IMR-90 (cell line): Measurements from ENCODE around the gene BEND2. TPM values are rescaled to one million over a fixed set of nuclear protein-coding genes. Genes with fewer than 3 reads are reported as not detected.

Experiments
- ATAC-seq: fragments of 200-7000 bp; cut with Tn5 transposase; 2 replicates; pipeline ENCODE4 v1.9.1; 2020; ENCODE audit warnings: low read depth, mild to moderate bottlenecking, moderate library complexity
- BruUV-seq: library from RNA; stranded (reverse); fragments of 400-500 nt; replicated peaks from 2 replicates; lab custom pipeline; 2021; lab: Mats Ljungman, UMichigan
- CTCF ChIA-PET: fragments of 300-600 bp; formaldehyde crosslinking; extraction: SDS; loops from one replicate; lab custom pipeline; 2021; ENCODE audit warnings: antibody characterized with exemption; lab: Yijun Ruan, JAX
- POLR2A ChIA-PET: fragments of 300-600 bp; sonication (Branson Sonifier 250); formaldehyde crosslinking; loops from one replicate; lab custom pipeline; 2022; ENCODE audit warnings: antibody characterized with exemption; ENCODE audit not compliant: unreplicated experiment; lab: Charles Lee
- DNase-seq: peaks from one replicate; pipeline ENCODE4 v3.0.0; 2013
- H2AFZ ChIP-seq: replicated peaks from 2 replicates; pipeline ENCODE3; 2013; ENCODE audit warnings: low read length, mild to moderate bottlenecking; ENCODE audit not compliant: poor library complexity
- H2AK5ac ChIP-seq: 2 replicates; pipeline ENCODE4 v1.6.1; 2013; ENCODE audit warnings: low read depth, low read length, inconsistent platforms
- H2AK9ac ChIP-seq: replicated peaks from 2 replicates; pipeline ENCODE3; 2013; ENCODE audit warnings: mild to moderate bottlenecking, low read depth, low read length, moderate library complexity; ENCODE audit not compliant: poor library complexity
- H2BK120ac ChIP-seq: 2 replicates; pipeline ENCODE4 v1.6.1; 2013; ENCODE audit warnings: low read depth, low read length, inconsistent platforms
- H2BK15ac ChIP-seq: 3 replicates; pipeline ENCODE4 v1.6.1; 2013; ENCODE audit warnings: low read depth, low read length, inconsistent platforms
- H2BK20ac ChIP-seq: 2 replicates; pipeline ENCODE4 v1.6.1; 2013; ENCODE audit warnings: low read depth, mild to moderate bottlenecking, inconsistent platforms, low read length, moderate library complexity
- H2BK5ac ChIP-seq: 2 replicates; pipeline ENCODE4 v1.6.1; 2013; ENCODE audit warnings: mild to moderate bottlenecking, low read depth, low read length, inconsistent platforms; ENCODE audit not compliant: poor library complexity, severe bottlenecking
- H3K14ac ChIP-seq: replicated peaks from 2 replicates; pipeline ENCODE4 v1.6.1; 2013; ENCODE audit warnings: low read depth, low read length, inconsistent platforms
- H3K18ac ChIP-seq: 2 replicates; pipeline ENCODE4 v1.6.1; 2013; ENCODE audit warnings: low read depth, low read length, control low read depth
- H3K23ac ChIP-seq: 2 replicates; pipeline ENCODE4 v1.6.1; 2013; ENCODE audit warnings: low read depth, low read length, inconsistent platforms
- H3K27ac ChIP-seq: 2 replicates; pipeline ENCODE4 v1.5.1; 2013; ENCODE audit warnings: mild to moderate bottlenecking, control low read depth, low read length; ENCODE audit not compliant: insufficient read depth
- H3K27me3 ChIP-seq: 2 replicates; pipeline ENCODE4 v1.6.1; 2013; ENCODE audit warnings: low read length; ENCODE audit not compliant: control insufficient read depth, insufficient read depth
- H3K36me3 ChIP-seq: 2 replicates; pipeline ENCODE4 v1.6.1; 2013; ENCODE audit warnings: low read length, mixed read lengths; ENCODE audit not compliant: control insufficient read depth, insufficient read depth
- H3K4ac ChIP-seq: 2 replicates; pipeline ENCODE4 v1.6.1; 2013; ENCODE audit warnings: low read depth, low read length, inconsistent platforms
- H3K4me1 ChIP-seq: 2 replicates; pipeline ENCODE4 v1.6.1; 2013; ENCODE audit warnings: low read length, mixed read lengths; ENCODE audit not compliant: control insufficient read depth, insufficient read depth
- H3K4me2 ChIP-seq: 2 replicates; pipeline ENCODE4 v1.6.1; 2013; ENCODE audit warnings: low read depth, mild to moderate bottlenecking, control low read depth, low read length, moderate library complexity
- H3K4me3 ChIP-seq: 2 replicates; pipeline ENCODE4 v1.5.1; 2013; ENCODE audit warnings: low read depth, mild to moderate bottlenecking, control low read depth, low read length, moderate library complexity; ENCODE audit not compliant: insufficient read depth
- H3K56ac ChIP-seq: 2 replicates; pipeline ENCODE4 v1.6.1; 2013; ENCODE audit warnings: low read length, inconsistent platforms; ENCODE audit not compliant: insufficient read depth; ENCODE audit errors: extremely low read depth
- H3K79me1 ChIP-seq, 2 experiments: 2 replicates each; pipeline ENCODE4 v1.6.1; 2013; ENCODE audit warnings: low read length in 2 of 2, inconsistent platforms in 1 of 2, low read depth in 1 of 2
- H3K9ac ChIP-seq: 2 replicates; pipeline ENCODE4 v1.6.1; 2013; ENCODE audit warnings: low read depth, low read length, control low read depth
- H3K9me1 ChIP-seq: 2 replicates; pipeline ENCODE4 v1.6.1; 2013; ENCODE audit warnings: low read length, inconsistent platforms; ENCODE audit not compliant: insufficient read depth
- H3K9me3 ChIP-seq: 2 replicates; pipeline ENCODE4 v1.6.1; 2013; ENCODE audit warnings: low read length; ENCODE audit not compliant: control insufficient read depth, insufficient read depth
- H4K20me1 ChIP-seq: 2 replicates; pipeline ENCODE4 v1.6.1; 2013; ENCODE audit warnings: low read length, inconsistent platforms; ENCODE audit not compliant: insufficient read depth
- H4K5ac ChIP-seq: 2 replicates; pipeline ENCODE4 v1.6.1; 2013; ENCODE audit warnings: mild to moderate bottlenecking, low read depth, low read length, control low read depth
- H4K8ac ChIP-seq, 2 experiments: 2 replicates each; pipeline ENCODE4 v1.6.1; 2013; ENCODE audit warnings: low read depth in 2 of 2, low read length in 2 of 2, control low read depth in 1 of 2, inconsistent platforms in 1 of 2
- H4K91ac ChIP-seq: 2 replicates; pipeline ENCODE4 v1.6.1; 2013; ENCODE audit warnings: low read depth, low read length, inconsistent platforms; ENCODE audit not compliant: insufficient read depth
- MAZ ChIP-seq: IDR thresholded peaks from 2 replicates; pipeline ENCODE4 v1.6.1; 2012; ENCODE audit warnings: low read depth, mild to moderate bottlenecking, low read length, improper control_type of control experiment, moderate library complexity, borderline replicate concordance
- WGBS, 2 experiments: methylation state at CpG; one replicate each; pipeline versions ENCODE4 v1.1.5 to v1.1.7; 2013; ENCODE audit warnings: missing lambda C conversion rate in 2 of 2; ENCODE audit not compliant: insufficient read length in 1 of 2; ENCODE audit errors: extremely low coverage in 2 of 2; 5-methylcytosine and 5-hydroxymethylcytosine counted together
- dilution Hi-C: fragments of 300-500 bp; cut with HindIII; formaldehyde crosslinking; loops from one replicate; pipeline ENCODE4 v1.14.3; 2018; ENCODE audit warnings: low sequenced_read_pairs; ENCODE audit not compliant: unreplicated experiment
- in situ Hi-C: fragments of 300-500 bp; cut with MboI; formaldehyde crosslinking; loops from 3 replicates; pipeline ENCODE4 v1.14.3; 2019; ENCODE audit warnings: low sequenced_read_pairs, inconsistent platforms, mixed read lengths
- intact Hi-C: fragments of 100-400 bp; cut with micrococcal nuclease; formaldehyde crosslinking; loops from 2 replicates; pipeline ENCODE4 v1.10.0; 2022
- polyA plus RNA-seq, 3 experiments: library from polyadenylated mRNA; depleted of rRNA; stranded (reverse); fragments of >200 nt; gene quantifications; 2 replicates each; pipeline ENCODE4 v1.2.3, GENCODE V29; 2012; ENCODE audit warnings: low replicate concordance in 1 of 3
- total RNA-seq: library from RNA; depleted of rRNA; stranded (reverse); fragments of >200 nt; gene quantifications from 2 replicates; pipeline ENCODE4 v1.2.3, GENCODE V29; 2012

Gene BEND2
- total and polyA plus RNA-seq, 2 of the 4 experiments (the other 2 are of a cell fraction), result not detected

DNA sequence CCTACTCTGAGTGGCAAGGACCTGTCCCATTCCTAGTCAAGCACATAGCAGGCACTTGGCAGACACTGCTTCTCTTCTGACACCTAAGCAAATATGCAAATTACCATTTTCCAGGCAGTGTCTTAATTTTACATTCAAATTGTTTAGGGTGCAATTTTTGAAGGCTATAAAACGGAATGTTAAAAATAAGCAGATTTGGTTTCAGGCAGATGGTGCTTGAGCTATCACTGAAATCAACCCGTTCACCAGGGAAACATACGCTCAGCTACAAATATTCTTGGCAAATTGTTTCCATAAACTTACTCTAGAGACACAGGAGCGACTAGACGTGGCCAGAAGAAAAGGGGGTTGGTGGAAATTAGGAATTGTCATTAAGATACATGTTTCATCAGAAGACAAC lies 45.7 kb downstream of the BEND2 start:
- Histone ChIP-seq H3K79me1 (no peaks in the 10 kb centered on the region), H3K9ac (no peak overlapping the region), H3K27me3 (no peaks in the 10 kb centered on the region), H3K4ac (no peak overlapping the region), H3K14ac (no peak overlapping the region), H3K18ac (no peak overlapping the region), H3K23ac (no peak overlapping the region), H3K56ac (no peak overlapping the region), H2BK5ac (no peak overlapping the region), H3K4me3 (no peak overlapping the region), H2AK9ac (no peak overlapping the region), H2AFZ (no peak overlapping the region), H2AK5ac (no peak overlapping the region), H4K91ac (no peak overlapping the region), H4K8ac (no peak overlapping the region), H4K5ac (no peak overlapping the region), H3K9me3 (no peaks in the 10 kb centered on the region), H3K27ac (no peak overlapping the region), H3K9me1 (no peaks in the 10 kb centered on the region), H2BK120ac (no peak overlapping the region), H4K20me1 (no peaks in the 10 kb centered on the region), H2BK20ac (no peak overlapping the region), H2BK15ac (no peak overlapping the region), H3K4me2 (no peak overlapping the region), H3K36me3 (no peaks in the 10 kb centered on the region), H3K4me1 (no peaks in the 10 kb centered on the region)
- no CpG with 5 or more reads among the region's 5 CpGs for WGBS, 2 experiments
- dilution Hi-C loops, result no loop called here
- TF ChIP-seq MAZ, result no peak
- intact Hi-C loops, result no loop called here
- DNase-seq (no peak), ATAC-seq (no peak)
- no TSS peak for BruUV-seq
- in situ Hi-C loops, result no loop called here
- POLR2A ChIA-PET, result no interaction called here
- CTCF ChIA-PET, result no interaction called here
